ENCODE results near the gene BRD9.

BRD9 gene

GRCh38 chr5:914174-914573, 21.6 kb upstream of the BRD9 start:
- H3K4me3 ChIP-seq (ENCODE audit: low read length): no peak overlapping the region
- H3K4me2 ChIP-seq (ENCODE audit: low read length): no peak overlapping the region
- no peaks in the 10 kb centered on the region for H3K4me1 ChIP-seq (ENCODE audit: control insufficient read depth, low read length)
- no peaks in the 10 kb centered on the region for H3K79me2 ChIP-seq (ENCODE audit: control insufficient read depth, low read length)
- no peaks in the 10 kb centered on the region for H3K9me3 ChIP-seq (ENCODE audit: control insufficient read depth, insufficient read depth, low read length)
- H3F3A ChIP-seq (ENCODE audit: control insufficient read depth, insufficient read depth): no peaks in the 10 kb centered on the region
- no peaks in the 10 kb centered on the region for H4K20me1 ChIP-seq (ENCODE audit: control insufficient read depth, insufficient read depth, low read depth, low read length)
- no peak overlapping the region for H3K27ac ChIP-seq (ENCODE audit: low read depth, low read length)
- no peaks in the 10 kb centered on the region for H3K27me3 ChIP-seq (ENCODE audit: control insufficient read depth, low read length)
- H3K36me3 ChIP-seq (ENCODE audit: control insufficient read depth, low read length): peaks cover 75% of the 10 kb centered on the region
- no peak for TF ChIP-seq EZH2phosphoT487 (IDR thresholded peaks at IDR 0.05; ENCODE audit: borderline replicate concordance, low read length)
- no peak for TF ChIP-seq CTCF (IDR thresholded peaks at IDR 0.05; ENCODE audit: low read depth, low read length, poor library complexity, severe bottlenecking)
- no peaks in the 10 kb centered on the region for H3K9me2 ChIP-seq (replicated peaks; ENCODE audit: control insufficient read depth, low read length)

GRCh38 chr5:912280-913091, 19.9 kb upstream of the BRD9 start:
- Histone ChIP-seq H3K79me2 (ENCODE audit: control insufficient read depth, low read length) (no peaks in the 10 kb centered on the region), H3K4me1 (ENCODE audit: control insufficient read depth, low read length) (no peaks in the 10 kb centered on the region), H3K4me2 (ENCODE audit: low read length) (no peak overlapping the region), H4K20me1 (ENCODE audit: control insufficient read depth, insufficient read depth, low read depth, low read length) (no peaks in the 10 kb centered on the region), H3K9me3 (ENCODE audit: control insufficient read depth, insufficient read depth, low read length) (no peaks in the 10 kb centered on the region), H3K36me3 (ENCODE audit: control insufficient read depth, low read length) (peaks cover 79% of the 10 kb centered on the region), H3F3A (ENCODE audit: control insufficient read depth, insufficient read depth) (no peaks in the 10 kb centered on the region), H3K4me3 (ENCODE audit: low read length) (no peak overlapping the region), H3K27ac (ENCODE audit: low read depth, low read length) (no peak overlapping the region), H3K9me2 (replicated peaks; ENCODE audit: control insufficient read depth, low read length) (no peaks in the 10 kb centered on the region), H3K27me3 (ENCODE audit: control insufficient read depth, low read length) (no peaks in the 10 kb centered on the region)
- TF ChIP-seq CTCF (IDR thresholded peaks at IDR 0.05; ENCODE audit: low read depth, low read length, poor library complexity, severe bottlenecking) (no peak), EZH2phosphoT487 (IDR thresholded peaks at IDR 0.05; ENCODE audit: borderline replicate concordance, low read length) (no peak)

GRCh38 chr5:911601-912000, 19.0 kb upstream of the BRD9 start:
- no peak overlapping the region for H3K27ac ChIP-seq (ENCODE audit: low read depth, low read length)
- H3K9me2 ChIP-seq (replicated peaks; ENCODE audit: control insufficient read depth, low read length): no peaks in the 10 kb centered on the region
- no peak overlapping the region for H3K4me2 ChIP-seq (ENCODE audit: low read length)
- no peaks in the 10 kb centered on the region for H3K27me3 ChIP-seq (ENCODE audit: control insufficient read depth, low read length)
- no peaks in the 10 kb centered on the region for H3K4me1 ChIP-seq (ENCODE audit: control insufficient read depth, low read length)
- H3K9me3 ChIP-seq (ENCODE audit: control insufficient read depth, insufficient read depth, low read length): no peaks in the 10 kb centered on the region
- H3K4me3 ChIP-seq (ENCODE audit: low read length): no peak overlapping the region
- peaks cover 77% of the 10 kb centered on the region for H3K36me3 ChIP-seq (ENCODE audit: control insufficient read depth, low read length)
- H3F3A ChIP-seq (ENCODE audit: control insufficient read depth, insufficient read depth): no peaks in the 10 kb centered on the region
- TF ChIP-seq EZH2phosphoT487 (IDR thresholded peaks at IDR 0.05; ENCODE audit: borderline replicate concordance, low read length) (no peak), CTCF (IDR thresholded peaks at IDR 0.05; ENCODE audit: low read depth, low read length, poor library complexity, severe bottlenecking) (no peak)
- no peaks in the 10 kb centered on the region for H4K20me1 ChIP-seq (ENCODE audit: control insufficient read depth, insufficient read depth, low read depth, low read length)
- no peaks in the 10 kb centered on the region for H3K79me2 ChIP-seq (ENCODE audit: control insufficient read depth, low read length)
